ENCODE data around the gene BMP6.

BMP6 gene

GRCh38 chr6:7909323-7910276 lies 183.7 kb downstream of the BMP6 start:
- FAIRE-seq, result no peak

- FAIRE-seq, result no peak
Measured at GRCh38 chr6:7910298-7910653, 184.4 kb downstream of the BMP6 start.

DNA sequence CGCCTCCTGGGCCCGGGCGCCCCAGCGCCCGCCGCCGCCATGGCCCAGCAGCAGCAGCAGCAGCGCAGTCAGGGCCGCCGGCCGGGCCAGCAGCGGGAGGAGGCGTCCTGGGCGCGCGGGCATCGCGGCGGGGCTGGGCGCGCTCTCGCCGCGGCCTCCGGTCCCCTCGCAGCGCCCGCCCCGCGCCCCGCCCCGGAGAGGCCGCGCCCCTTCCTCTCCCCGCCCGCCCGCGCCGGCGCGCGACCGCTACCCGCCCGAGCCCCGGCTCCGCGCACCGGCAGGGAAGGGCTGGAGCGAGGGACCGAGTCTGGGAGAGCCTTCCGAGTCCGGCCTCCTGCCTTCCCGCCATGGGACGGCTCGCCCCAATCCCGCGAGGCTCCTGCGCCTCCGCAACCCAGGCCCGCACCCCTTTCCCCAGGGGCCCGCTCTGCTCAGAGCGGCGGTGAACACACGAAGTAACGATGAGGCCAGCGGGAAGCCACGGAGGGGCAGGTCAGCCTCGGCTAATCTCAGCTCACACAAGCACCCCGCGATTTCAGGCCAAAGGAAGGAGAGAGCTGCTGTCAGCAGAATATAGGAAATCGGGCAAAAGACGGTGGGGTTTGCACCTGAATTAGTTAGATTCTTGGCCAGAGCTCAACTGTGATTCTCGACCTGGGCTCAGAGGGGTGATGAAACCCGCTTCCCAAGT lies 184.9 kb downstream of the BMP6 start, which contains the start of gene TXNDC5:
Gene TXNDC5, minus strand, starts transcription at position 135 of the 691 bp plus-strand sequence. Its CDS starts 12 bp downstream, at position 123.
- FAIRE-seq, result no peak

GRCh38 chr6:7911345-7911725 lies 185.4 kb downstream of the BMP6 start:
- no peak for FAIRE-seq

GRCh38 chr6:7912024-7912423 lies 186.1 kb downstream of the BMP6 start:
- no peak for FAIRE-seq

GRCh38 chr6:7912736-7913517 lies 187.0 kb downstream of the BMP6 start:
- FAIRE-seq, result no peak

DNA sequence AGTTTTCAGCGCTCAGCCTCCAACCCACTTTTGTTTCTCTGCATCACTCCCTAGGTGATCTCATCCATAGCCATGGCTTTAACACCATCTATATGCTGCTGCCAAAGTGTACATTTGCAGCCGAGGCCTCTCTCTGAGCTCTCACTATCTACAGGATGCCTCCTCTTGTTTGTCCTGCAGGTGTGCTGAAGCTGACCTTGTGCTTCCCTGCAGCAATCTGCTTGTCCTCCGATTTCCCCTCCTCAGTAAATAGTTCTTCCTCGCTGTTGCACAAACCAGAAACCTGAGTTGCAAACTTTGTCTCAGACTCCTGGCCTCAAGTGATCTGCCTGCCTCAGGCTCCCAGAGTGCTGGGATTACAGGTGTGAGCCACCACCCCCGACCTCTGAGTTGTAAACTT lies 188.4 kb downstream of the BMP6 start:
- FAIRE-seq, result no peak

DNA sequence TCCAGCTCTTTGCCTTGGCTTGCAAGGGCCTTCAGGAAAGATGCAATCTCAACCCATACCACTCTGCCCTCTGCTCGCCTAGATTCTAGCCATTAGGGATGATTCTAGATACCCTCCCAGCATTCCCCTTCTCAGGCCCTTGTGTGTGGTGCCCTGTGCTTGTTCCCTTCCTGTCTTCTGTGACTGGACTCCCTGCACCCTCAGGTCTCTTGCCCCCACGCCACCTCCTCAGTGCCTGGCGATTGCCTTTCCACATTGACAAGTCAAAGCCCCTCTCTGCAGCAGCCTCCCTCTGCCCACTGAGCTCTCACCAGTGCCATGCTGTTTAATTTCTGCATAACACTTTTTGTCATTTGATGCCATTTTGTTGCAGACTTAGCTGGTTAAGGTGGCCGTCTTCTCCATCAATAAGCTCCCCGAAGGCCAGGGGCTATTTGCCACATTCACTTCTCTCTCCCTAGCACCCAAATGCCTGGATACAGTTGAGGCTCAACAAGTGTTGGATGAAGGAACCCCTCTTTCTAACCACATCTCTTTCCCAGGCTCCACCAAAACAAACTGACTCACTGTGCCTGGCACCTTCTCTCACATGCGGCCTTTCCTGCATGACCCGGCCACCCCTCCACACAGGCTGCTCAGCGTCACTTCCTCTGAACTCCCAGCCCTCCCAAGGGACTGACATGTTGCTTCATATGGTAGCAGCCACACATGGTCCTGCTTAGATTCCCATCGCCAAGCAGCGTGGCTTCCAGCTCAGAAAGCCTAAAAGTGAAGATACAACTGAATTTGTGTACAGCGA lies 189.3 kb downstream of the BMP6 start:
- no peak for FAIRE-seq

GRCh38 chr6:7916959-7917358 lies 191.1 kb downstream of the BMP6 start:
- no peak for FAIRE-seq

GRCh38 chr6:7917729-7918128 lies 191.8 kb downstream of the BMP6 start:
- no peak for FAIRE-seq

DNA sequence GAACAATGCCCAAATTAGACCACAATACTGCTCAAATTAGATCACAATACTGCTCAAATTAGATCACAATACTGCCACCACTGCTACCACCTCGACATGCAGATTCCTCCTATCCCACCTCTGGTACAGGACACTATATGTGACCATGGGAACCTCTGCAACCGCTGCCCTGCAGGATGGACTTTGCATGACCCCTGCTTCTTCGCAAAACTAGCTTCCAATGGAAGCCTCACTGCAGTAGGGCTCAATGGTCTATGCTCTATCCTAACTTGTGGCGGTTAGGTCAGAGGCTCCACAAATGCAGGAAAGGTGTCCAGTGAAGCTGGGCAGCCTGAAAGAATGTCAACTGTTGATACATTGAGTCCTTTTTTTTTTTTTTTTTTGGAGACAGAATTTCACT lies 192.5 kb downstream of the BMP6 start:
- no peak for FAIRE-seq

GRCh38 chr6:7919871-7920270 lies 194.0 kb downstream of the BMP6 start:
- FAIRE-seq, result no peak

DNA sequence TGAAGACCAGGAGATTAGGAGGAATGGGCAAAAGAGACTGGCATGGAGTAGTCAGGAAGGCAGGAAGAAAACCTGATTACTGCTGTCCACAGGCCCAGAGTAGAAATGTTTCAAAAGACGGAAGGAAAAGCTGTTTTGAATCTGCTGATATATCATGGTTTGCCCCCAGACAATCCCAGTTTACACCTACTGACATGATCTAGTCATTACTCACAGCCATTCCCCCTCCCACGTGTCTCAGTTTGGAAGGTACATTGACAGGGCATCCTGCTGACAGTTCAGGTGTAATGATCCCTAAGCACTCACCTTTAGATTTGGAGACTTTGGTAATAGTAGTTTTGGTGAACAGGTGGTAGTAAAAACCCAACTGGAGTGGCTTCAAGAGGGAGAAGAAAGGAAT lies 194.5 kb downstream of the BMP6 start:
- no peak for FAIRE-seq

- no peak for FAIRE-seq
Measured at GRCh38 chr6:7921046-7921445, 195.1 kb downstream of the BMP6 start.

DNA sequence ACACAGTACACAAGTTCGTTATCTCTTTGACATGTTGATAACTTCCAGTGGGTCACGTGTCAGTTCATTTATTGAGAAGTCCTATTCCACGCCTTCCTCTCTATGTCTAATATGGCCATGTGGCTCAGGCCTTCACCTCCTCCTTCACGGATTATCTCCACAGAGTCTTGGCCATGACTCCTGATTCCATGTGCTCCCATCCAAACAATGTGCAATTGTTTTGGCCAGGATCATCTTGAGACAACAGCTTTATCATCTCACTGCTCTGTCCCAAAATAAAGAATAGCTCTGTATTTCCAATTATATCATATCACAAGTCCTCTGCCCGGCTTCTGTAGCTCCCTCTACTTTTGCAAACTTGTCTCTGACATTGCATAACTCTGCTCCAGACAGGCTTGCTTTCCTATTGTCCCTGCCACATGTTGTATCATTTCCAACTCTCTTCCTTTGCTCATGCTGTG lies 195.8 kb downstream of the BMP6 start:
- FAIRE-seq, result no peak

DNA sequence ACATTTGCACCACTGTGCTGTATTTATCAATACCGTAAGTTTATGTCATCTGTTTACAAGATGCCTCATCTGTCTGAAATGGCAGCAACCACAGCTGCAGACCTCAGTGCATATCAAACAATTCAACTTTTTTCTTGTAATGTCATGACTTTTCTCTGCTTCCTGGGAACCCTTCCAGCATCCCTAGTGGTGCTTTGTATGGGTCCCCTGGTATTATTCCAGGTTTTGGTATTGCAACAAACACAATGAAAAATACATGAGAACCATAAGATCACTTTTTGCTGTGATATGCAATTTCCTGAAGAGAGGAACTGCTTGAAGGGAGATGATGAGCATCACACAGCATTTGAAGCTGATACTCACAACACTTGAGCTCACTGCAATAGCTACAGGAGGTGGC lies 196.7 kb downstream of the BMP6 start:
- FAIRE-seq, result no peak

- FAIRE-seq, result no peak
Measured at GRCh38 chr6:7924867-7925266, 199.0 kb downstream of the BMP6 start.

All from G401.6 (cell line).